Mesendoderm (in vitro differentiated cells): Measurements from ENCODE around the gene STPG2.

Source experiments
- DNase-seq: peaks from one replicate; pipeline ENCODE4 v3.0.0; 2013
- H2AK5ac ChIP-seq: 2 replicates; pipeline ENCODE4 v1.6.1; 2013; ENCODE audit warnings: low read length, inconsistent platforms
- H2BK120ac ChIP-seq: 2 replicates; pipeline ENCODE4 v1.6.1; 2013; ENCODE audit warnings: low read depth, mild to moderate bottlenecking, low read length, moderate library complexity, mixed read lengths
- H2BK15ac ChIP-seq: replicated peaks from 2 replicates; pipeline ENCODE4 v1.6.1; 2013; ENCODE audit warnings: low read depth, mild to moderate bottlenecking, moderate library complexity
- H2BK5ac ChIP-seq: 2 replicates; pipeline ENCODE4 v1.6.1; 2013; ENCODE audit warnings: low read length, inconsistent platforms
- H3K18ac ChIP-seq: 2 replicates; pipeline ENCODE4 v1.6.1; 2013; ENCODE audit warnings: mild to moderate bottlenecking, low read length, mixed read lengths
- H3K23ac ChIP-seq: one replicate; pipeline ENCODE4 v1.6.1; 2013; ENCODE audit warnings: low read length
- H3K27ac ChIP-seq: 2 replicates; pipeline ENCODE4 v1.5.1; 2013; ENCODE audit warnings: low read depth, mild to moderate bottlenecking, inconsistent platforms, low read length, moderate library complexity
- H3K27me3 ChIP-seq: 2 replicates; pipeline ENCODE4 v1.6.1; 2013; ENCODE audit warnings: low read length, control low read depth, mild to moderate bottlenecking, inconsistent platforms; ENCODE audit not compliant: insufficient read depth, poor library complexity
- H3K36me3 ChIP-seq: 2 replicates; pipeline ENCODE4 v1.6.1; 2013; ENCODE audit warnings: low read length, inconsistent platforms; ENCODE audit not compliant: control insufficient read depth, insufficient read depth
- H3K4ac ChIP-seq: one replicate; pipeline ENCODE4 v1.6.1; 2013; ENCODE audit warnings: low read depth, mild to moderate bottlenecking, low read length, moderate library complexity
- H3K4me1 ChIP-seq: 2 replicates; pipeline ENCODE4 v1.6.1; 2013; ENCODE audit warnings: low read depth, low read length, inconsistent platforms; ENCODE audit not compliant: control insufficient read depth
- H3K4me2 ChIP-seq: 2 replicates; pipeline ENCODE4 v1.6.1; 2013; ENCODE audit warnings: low read length
- H3K4me3 ChIP-seq: 2 replicates; pipeline ENCODE4 v1.5.1; 2013; ENCODE audit warnings: mild to moderate bottlenecking, low read length
- H3K56ac ChIP-seq: one replicate; pipeline ENCODE4 v1.6.1; 2013; ENCODE audit warnings: low read length
- H3K79me1 ChIP-seq: 2 replicates; pipeline ENCODE4 v1.6.1; 2013; ENCODE audit warnings: low read length, inconsistent platforms
- H3K79me2 ChIP-seq: 2 replicates; pipeline ENCODE4 v1.6.1; 2013; ENCODE audit warnings: mild to moderate bottlenecking, low read length; ENCODE audit not compliant: control insufficient read depth, insufficient read depth
- H3K9ac ChIP-seq: 2 replicates; pipeline ENCODE4 v1.6.1; 2013; ENCODE audit warnings: low read length, inconsistent platforms
- H4K5ac ChIP-seq: one replicate; pipeline ENCODE4 v1.6.1; 2013; ENCODE audit warnings: low read length
- H4K8ac ChIP-seq: one replicate; pipeline ENCODE4 v1.6.1; 2013; ENCODE audit warnings: low read depth, mild to moderate bottlenecking, control low read depth, low read length, moderate library complexity
- WGBS: extraction: QIAGEN DNeasy Blood & Tissue Kit; methylation state at CpG from one replicate; pipeline ENCODE4 v1.1.7; 2013; ENCODE audit warnings: low lambda C conversion rate, missing lambda C conversion rate; ENCODE audit not compliant: insufficient coverage; ENCODE audit errors: extremely low coverage; 5-methylcytosine and 5-hydroxymethylcytosine counted together

STPG2 gene

DNA sequence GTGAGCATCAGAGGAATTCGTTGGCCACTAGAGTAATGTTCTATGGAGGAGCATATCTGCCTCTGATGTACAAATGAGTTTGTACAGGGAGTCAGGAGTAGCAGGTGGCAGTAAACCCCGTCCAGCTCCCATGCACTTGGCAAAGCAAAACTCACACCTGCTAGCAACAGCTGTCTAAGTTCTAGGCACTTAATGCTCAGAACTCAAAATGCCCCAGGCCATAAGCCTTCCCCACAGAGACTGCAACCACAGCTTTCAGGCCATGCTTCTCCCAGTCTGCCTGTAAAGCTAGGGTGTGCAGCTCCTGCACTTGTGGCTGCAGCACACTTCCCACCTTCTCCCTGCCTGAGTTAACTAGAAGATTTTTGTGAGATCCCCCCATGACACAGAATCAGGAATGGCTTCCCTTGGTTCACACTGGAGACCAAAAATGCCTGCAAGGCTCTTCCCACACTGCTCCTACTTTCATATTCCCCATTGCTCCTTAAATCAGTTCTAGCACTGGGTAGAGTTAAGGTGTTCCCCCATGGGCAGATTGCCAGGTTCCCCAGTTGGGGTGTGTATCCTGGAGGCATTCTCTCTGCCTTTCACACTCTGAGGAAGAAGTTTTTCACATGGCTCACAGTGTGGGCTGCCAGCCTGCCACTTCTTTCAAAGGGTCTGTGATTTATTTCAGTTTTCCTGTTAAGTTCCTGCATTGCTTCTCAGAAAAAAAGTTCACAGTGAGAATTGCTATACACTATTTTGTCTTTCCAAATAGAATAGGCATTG, 189.9 kb downstream of the STPG2 start:
- Histone ChIP-seq H3K18ac (no peak overlapping the region), H3K4me1 (no peaks in the 10 kb centered on the region), H3K4me2 (no peak overlapping the region)

DNA sequence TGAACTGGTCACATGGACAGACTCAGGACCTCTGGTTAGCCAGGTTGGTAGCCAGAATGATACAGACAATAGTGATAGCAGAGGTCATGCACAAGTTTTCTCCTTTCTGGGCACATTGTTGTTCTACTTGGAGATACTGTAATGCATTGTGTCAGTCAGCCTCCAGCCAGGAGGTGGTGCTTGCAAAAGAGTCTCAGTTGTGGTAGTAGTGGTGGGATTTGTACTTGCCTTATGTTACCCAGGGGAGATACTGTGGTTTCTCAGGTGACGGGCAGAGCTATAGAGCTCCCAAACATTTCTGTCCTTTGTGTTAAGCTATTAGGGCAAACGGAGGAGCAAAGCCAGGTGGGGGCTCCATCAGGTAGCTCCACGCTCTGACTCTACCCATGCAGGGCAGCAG, 190.5 kb downstream of the STPG2 start:
- no peak overlapping the region for H2BK15ac ChIP-seq
- H3K56ac ChIP-seq: no peak overlapping the region
- H2BK5ac ChIP-seq: no peak overlapping the region
- H3K4me2 ChIP-seq: no peak overlapping the region
- H3K4ac ChIP-seq: no peak overlapping the region
- no peak overlapping the region for H4K8ac ChIP-seq
- no peak overlapping the region for H3K9ac ChIP-seq
- H3K23ac ChIP-seq: no peak overlapping the region
- H3K79me1 ChIP-seq: no peaks in the 10 kb centered on the region
- no peaks in the 10 kb centered on the region for H3K27me3 ChIP-seq
- no peak overlapping the region for H3K4me3 ChIP-seq
- H2BK120ac ChIP-seq: no peak overlapping the region
- no peaks in the 10 kb centered on the region for H3K4me1 ChIP-seq
- no peak for DNase-seq
- H3K18ac ChIP-seq: no peak overlapping the region
- H3K36me3 ChIP-seq: no peaks in the 10 kb centered on the region
- H2AK5ac ChIP-seq: no peak overlapping the region
- no peak overlapping the region for H3K27ac ChIP-seq
- WGBS: no CpG with 5 or more reads among the region's 3 CpGs
- no peak overlapping the region for H4K5ac ChIP-seq
- H3K79me2 ChIP-seq: no peaks in the 10 kb centered on the region

More for the DNA sequence above, 189.9 kb downstream of the STPG2 start:
- no peak for DNase-seq
- Histone ChIP-seq H3K36me3 (no peaks in the 10 kb centered on the region), H4K5ac (no peak overlapping the region), H2AK5ac (no peak overlapping the region), H3K4ac (no peak overlapping the region), H2BK15ac (no peak overlapping the region), H3K27me3 (no peaks in the 10 kb centered on the region), H2BK5ac (no peak overlapping the region), H2BK120ac (no peak overlapping the region), H3K27ac (no peak overlapping the region), H3K4me3 (no peak overlapping the region), H3K56ac (no peak overlapping the region), H3K23ac (no peak overlapping the region), H4K8ac (no peak overlapping the region), H3K79me1 (no peaks in the 10 kb centered on the region), H3K79me2 (no peaks in the 10 kb centered on the region), H3K9ac (no peak overlapping the region)
- WGBS: no CpG with 5 or more reads among the region's 2 CpGs

DNA sequence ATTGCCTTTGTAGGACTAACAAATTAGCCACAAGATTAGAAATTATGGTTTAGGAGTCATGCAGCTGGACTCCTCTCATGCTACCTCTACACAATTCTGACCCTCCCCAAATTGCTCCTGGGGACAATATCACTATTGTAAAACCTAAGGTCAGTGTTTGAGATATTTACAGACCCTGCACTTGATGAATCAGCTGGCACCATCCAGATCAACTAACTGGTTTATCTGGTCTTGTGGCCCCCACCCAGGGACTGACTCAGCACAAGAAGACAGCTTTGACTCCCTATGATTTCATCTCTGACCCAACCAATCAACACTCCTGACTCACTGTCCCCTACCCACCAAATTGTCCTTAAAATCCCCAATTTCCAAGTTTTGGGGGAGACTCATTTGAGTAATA, 192.4 kb downstream of the STPG2 start:
- Histone ChIP-seq H2BK120ac (no peak overlapping the region), H4K8ac (no peak overlapping the region), H3K4me1 (no peaks in the 10 kb centered on the region), H2AK5ac (no peak overlapping the region), H2BK5ac (no peak overlapping the region), H3K4ac (no peak overlapping the region), H3K36me3 (no peaks in the 10 kb centered on the region), H3K4me2 (no peak overlapping the region), H4K5ac (no peak overlapping the region), H3K18ac (no peak overlapping the region), H3K79me1 (no peaks in the 10 kb centered on the region), H3K9ac (no peak overlapping the region), H3K23ac (no peak overlapping the region), H3K27ac (no peak overlapping the region), H3K4me3 (no peak overlapping the region), H2BK15ac (no peak overlapping the region), H3K27me3 (no peaks in the 10 kb centered on the region), H3K56ac (no peak overlapping the region), H3K79me2 (no peaks in the 10 kb centered on the region)
- no peak for DNase-seq

DNA sequence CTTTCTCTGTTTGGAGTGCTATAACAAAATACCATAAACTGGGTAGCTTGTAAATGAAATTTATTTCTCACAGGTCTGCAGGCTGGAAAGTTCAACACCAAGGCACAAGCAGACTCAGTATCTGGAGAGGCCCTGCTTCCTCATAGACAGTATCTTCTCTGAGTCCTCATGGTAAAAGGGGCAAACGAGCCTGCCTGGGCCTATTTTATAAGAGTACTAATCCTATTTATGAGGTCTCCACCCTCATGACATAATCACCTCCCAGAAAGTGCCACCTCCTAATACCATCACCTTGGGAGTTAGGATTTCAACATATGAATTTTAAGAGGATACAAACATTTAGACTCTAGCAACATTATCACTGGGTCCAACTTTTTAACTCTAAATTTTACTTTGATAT, 200.3 kb downstream of the STPG2 start:
- Histone ChIP-seq H3K4me2 (no peak overlapping the region), H3K79me2 (no peaks in the 10 kb centered on the region), H3K36me3 (no peaks in the 10 kb centered on the region), H4K8ac (no peak overlapping the region), H2BK120ac (no peak overlapping the region), H3K18ac (no peak overlapping the region), H2AK5ac (no peak overlapping the region), H3K4me3 (no peak overlapping the region), H3K79me1 (no peaks in the 10 kb centered on the region), H2BK15ac (no peak overlapping the region), H3K4me1 (no peaks in the 10 kb centered on the region), H3K27ac (no peak overlapping the region), H3K27me3 (no peaks in the 10 kb centered on the region), H3K9ac (no peak overlapping the region), H3K56ac (no peak overlapping the region), H4K5ac (no peak overlapping the region), H2BK5ac (no peak overlapping the region), H3K23ac (no peak overlapping the region), H3K4ac (no peak overlapping the region)
- WGBS: no CpG with 5 or more reads among the region's 1 CpG
- DNase-seq: no peak

DNA sequence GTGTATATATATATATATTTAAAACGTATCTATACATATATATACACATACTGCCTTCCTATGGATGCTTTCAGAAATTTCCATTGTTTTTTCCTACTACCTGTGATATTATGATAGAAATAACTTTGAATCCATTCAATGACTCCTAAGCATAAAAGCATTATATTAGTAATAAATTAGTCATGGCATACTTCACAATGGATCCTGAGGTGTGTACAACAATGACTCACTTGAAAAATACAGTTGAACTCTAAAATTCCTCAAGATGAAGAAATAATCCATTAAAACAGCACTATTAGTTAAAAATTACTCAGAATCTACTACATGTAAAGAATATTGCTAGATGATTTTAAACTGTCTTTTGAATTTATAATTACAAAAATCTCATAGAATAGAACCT, 201.1 kb downstream of the STPG2 start:
- H3K27me3 ChIP-seq: no peaks in the 10 kb centered on the region
- H3K36me3 ChIP-seq: no peaks in the 10 kb centered on the region
- no peaks in the 10 kb centered on the region for H3K79me2 ChIP-seq
- H4K5ac ChIP-seq: no peak overlapping the region
- H2BK5ac ChIP-seq: no peak overlapping the region
- H3K18ac ChIP-seq: no peak overlapping the region
- no peak overlapping the region for H3K4me2 ChIP-seq
- H3K4me1 ChIP-seq: no peaks in the 10 kb centered on the region
- H2AK5ac ChIP-seq: no peak overlapping the region
- H3K9ac ChIP-seq: no peak overlapping the region
- no peak overlapping the region for H3K27ac ChIP-seq
- no peak overlapping the region for H3K23ac ChIP-seq
- H2BK120ac ChIP-seq: no peak overlapping the region
- H3K79me1 ChIP-seq: no peaks in the 10 kb centered on the region
- no peak overlapping the region for H3K56ac ChIP-seq
- no peak overlapping the region for H4K8ac ChIP-seq
- no CpG with 5 or more reads among the region's 1 CpG for WGBS
- H3K4ac ChIP-seq: no peak overlapping the region
- no peak for DNase-seq
- H3K4me3 ChIP-seq: no peak overlapping the region
- H2BK15ac ChIP-seq: no peak overlapping the region

DNA sequence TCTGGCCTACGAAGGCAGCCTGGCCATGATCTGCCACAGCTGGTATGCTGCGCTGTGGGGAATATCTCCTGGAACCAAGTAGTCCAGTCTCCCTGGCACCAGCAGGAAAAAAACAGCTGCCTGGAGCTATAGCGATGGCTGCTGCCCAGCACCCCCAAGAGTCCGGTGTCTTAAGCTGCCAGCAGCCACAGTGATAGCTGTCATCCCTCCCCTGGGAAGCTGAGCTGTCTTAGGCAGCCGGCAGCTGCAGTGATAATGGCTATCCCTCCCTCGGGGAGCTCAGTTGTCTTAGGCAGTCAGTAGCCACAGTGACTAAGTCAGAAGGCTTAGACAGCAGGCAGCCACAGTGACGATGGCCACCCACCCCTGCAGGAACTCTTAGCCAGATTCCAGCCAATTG, 205.1 kb downstream of the STPG2 start:
- Histone ChIP-seq H3K23ac (no peak overlapping the region), H2AK5ac (no peak overlapping the region), H3K56ac (no peak overlapping the region), H3K79me2 (no peaks in the 10 kb centered on the region), H2BK120ac (no peak overlapping the region), H4K5ac (no peak overlapping the region), H3K4me2 (no peak overlapping the region), H3K18ac (no peak overlapping the region), H4K8ac (no peak overlapping the region), H3K4me1 (no peaks in the 10 kb centered on the region), H3K27me3 (no peaks in the 10 kb centered on the region), H3K27ac (no peak overlapping the region), H3K79me1 (no peaks in the 10 kb centered on the region), H2BK15ac (no peak overlapping the region), H3K4ac (no peak overlapping the region), H2BK5ac (no peak overlapping the region), H3K9ac (no peak overlapping the region), H3K36me3 (no peaks in the 10 kb centered on the region), H3K4me3 (no peak overlapping the region)
- no peak for DNase-seq
- no CpG with 5 or more reads among the region's 7 CpGs for WGBS
